NCI-H446 treated with DMSO at 0.1 percent for 48 hours (cell line): Measurements from ENCODE around the gene RAD51D.
"Not testable (repeated sequence)": the region's sequence is repeated elsewhere in the genome, so short reads cannot be mapped to it uniquely, and the experiment has no call there.

Experiments
- DNase-seq: peaks from one replicate; lab custom pipeline; 2025; lab: John Stamatoyannopoulos, UW

Gene RAD51D

GRCh38 chr17:35065880-35066279 lies 53.8 kb downstream of the RAD51D start:
- no peak for DNase-seq

DNA sequence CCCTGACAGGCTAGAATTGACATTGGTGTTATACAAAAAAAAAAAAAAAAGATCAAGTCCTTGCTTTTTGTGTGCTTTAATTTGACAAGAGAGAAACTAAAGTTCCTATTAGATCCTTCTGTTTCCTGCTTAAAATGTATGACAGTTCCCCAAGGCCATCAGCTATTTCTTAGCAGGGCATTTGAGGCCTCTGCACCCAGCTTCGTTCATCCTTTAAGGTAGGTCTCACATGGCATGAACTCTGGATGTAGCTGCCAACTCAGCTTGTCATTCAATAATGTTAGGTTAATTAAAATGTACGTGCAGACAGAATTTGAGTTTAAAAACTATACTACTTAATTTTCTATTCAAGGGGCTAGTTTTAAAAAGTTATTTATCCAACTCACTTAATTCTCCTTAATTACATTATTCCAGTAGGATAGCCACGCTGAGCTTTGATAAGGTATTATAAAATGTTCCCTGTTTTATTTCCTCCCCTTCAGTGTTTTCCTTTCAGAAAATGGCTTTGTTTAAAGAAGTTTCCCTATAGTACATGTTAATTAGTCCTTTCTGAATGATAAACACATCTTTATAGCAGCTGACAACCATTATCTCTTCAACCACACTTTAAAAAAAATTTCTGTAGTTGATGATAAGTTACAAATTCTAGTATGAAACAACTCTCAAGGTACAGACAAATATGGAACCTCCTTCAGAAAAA lies 55.0 kb downstream of the RAD51D start:
- no peak for DNase-seq

DNA sequence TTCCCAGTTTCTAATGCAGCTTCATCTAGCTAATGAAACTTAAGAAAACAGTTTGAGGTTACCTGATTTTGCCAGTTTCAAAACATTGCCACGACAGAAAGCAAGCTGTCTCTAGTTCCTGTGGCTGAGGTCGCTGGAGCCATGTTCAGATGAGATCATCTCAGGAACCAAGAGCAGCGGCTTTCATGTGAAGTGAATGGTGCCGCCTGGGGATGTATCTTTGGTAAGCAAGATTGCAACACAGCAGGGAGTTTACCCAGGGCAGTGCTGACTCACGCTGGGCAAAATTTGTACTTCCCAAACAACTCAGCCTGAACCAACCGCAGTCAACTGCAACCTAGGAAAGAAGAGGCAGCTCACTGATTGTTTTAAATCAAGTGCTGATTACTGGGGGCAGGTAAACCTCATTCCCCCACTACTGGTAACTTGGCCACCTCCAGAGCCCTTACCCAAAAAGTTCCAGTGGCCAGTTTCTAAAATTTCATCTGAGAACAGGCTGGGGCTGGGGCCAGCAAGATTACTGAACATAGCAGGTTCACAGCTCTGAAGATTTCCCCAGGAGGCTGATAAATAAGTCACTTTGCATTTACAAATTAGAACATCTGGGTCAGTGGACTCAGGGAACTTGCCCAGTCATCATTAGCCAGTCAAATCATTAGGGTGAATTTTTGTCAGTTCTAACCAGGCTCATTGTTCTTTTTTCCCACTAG lies 56.0 kb downstream of the RAD51D start, which contains the start of gene RFFL:
RFFL (minus strand) TSS at position 194 of the 710 bp plus-strand sequence. CDS start 37,154 bp downstream, outside the sequence.
- DNase-seq: peak; percentile 73

DNA sequence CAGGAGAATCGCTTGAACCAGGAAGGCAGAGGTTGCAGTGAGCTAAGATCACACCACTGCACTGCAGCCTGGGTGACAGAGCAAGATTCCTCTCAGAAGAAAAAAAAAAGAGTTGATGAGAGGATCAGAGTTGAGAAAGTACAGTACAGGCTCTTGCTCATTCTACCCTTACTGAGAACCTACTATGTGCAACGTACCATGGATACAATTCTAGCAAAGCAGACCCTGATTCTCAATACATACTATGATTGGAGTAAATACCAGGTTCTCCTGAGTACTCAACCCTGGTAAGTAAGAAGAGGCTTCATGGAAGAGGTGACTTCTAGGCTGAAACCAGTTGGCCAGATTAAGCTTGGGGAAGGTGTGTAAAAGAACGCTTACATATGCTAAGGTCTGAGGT lies 57.4 kb downstream of the RAD51D start:
- DNase-seq: no peak

- DNase-seq: no peak
Observed at GRCh38 chr17:35057332-35057915, 62.2 kb downstream of the RAD51D start.

- DNase-seq: no peak
Observed at GRCh38 chr17:35056013-35056412, 63.6 kb downstream of the RAD51D start.

DNA sequence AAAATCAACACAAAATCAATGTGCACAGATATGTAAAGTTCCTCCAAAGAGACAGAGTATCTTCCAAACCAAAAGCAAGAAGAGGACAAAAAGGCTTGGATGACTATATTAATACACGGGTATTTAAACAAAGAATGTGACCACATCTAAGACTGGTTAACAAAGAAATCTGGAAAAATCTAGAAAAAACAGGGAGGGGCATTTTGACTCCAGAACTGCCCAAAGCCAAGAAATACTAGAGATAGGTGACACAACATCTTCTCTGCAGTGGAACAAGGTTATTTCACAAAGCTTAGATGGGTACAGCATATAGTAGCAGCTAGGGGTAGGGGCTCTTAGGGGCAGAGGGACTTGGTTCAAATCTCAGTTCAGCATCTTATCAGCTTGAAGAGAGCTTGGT lies 66.5 kb downstream of the RAD51D start:
- no peak for DNase-seq

DNA sequence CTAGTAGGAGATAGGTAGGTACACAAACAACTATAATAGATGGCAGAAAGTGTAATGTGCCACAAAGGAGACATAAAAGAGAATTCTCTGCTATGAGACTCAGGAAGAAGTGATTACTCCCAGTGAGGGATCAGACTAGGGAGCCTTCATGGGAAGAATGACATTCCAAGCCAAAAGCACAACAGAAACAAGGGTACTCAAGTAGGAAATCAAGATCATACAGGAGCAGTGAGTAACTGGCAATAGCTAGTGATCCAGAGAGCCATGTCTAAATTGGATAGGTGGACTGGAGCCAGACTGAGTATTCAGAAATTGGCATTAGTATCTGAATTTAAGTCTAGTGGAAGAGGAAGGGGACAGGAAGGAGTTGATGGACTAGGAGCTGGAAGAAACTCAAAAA lies 66.9 kb downstream of the RAD51D start:
- DNase-seq: no peak

GRCh38 chr17:35052241-35052610 lies 67.4 kb downstream of the RAD51D start:
- DNase-seq: no peak

GRCh38 chr17:35051579-35052240 lies 68.0 kb downstream of the RAD51D start:
- DNase-seq: no peak

- no peak for DNase-seq
Observed at GRCh38 chr17:35051183-35051578, 68.5 kb downstream of the RAD51D start.

GRCh38 chr17:35050170-35050569 lies 69.5 kb downstream of the RAD51D start:
- DNase-seq: no peak

DNA sequence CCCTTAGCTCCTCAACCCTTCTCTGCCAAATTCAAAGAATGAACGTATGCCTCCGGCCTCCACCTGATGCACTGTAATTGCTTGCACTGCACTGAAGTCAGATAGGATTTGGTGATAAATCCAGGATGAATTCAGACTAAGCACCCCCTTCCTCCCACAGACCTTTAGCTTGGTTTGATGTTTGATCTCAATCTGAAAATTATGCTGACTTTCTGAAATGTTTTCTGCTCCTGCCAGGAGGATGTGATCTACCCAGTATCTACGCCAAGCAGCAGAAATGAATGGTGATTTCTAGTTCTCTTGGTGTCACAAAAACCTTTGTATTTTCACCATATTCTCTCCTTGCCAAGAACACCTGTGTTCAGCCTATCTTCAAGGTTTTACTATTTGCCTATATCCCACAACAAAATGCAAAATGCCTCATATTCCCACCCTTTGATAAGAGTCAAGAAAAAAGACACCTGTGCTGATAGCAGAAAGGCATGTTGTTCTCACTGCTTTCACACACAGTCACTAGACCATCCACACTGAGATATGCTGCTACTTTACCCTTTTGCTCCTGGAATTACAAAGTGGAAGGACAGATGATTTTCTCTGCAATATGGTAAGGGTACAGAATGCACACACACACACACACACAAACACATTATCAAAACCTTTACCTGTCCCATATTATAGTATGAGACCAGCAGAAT lies 70.8 kb downstream of the RAD51D start:
- no peak for DNase-seq

GRCh38 chr17:35046740-35047283 lies 72.8 kb downstream of the RAD51D start:
- DNase-seq: peak; percentile 26

DNA sequence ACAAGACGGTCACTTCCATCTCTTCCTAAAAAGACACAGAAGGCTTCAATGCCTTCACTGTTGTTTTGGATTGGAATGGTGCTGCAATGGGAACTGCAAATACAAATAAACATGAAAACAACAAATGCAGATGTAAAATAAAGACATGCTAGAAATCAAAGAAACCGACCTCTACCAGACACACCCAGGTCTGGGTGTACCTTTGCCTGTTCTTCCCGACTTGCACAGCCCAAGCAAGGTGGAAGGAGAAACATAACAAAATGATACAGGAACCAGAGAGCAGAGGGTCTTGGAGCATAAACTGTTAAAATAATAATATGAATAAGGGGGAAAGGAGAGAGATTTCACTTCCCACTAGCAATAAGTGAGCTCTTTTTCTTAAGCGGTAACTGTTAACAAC lies 73.4 kb downstream of the RAD51D start:
- DNase-seq: no peak

GRCh38 chr17:35045458-35045979 lies 74.1 kb downstream of the RAD51D start:
- not testable (repeated sequence) for DNase-seq

GRCh38 chr17:35044181-35044580 lies 75.5 kb downstream of the RAD51D start:
- no peak for DNase-seq
